Panc1 (cell line): ENCODE data around the gene LEKR1.

ENCODE experiments used
- CTCF ChIP-seq: fragments of 450-650 bp; IDR thresholded peaks from 2 replicates; pipeline ENCODE4 v1.5.1; 2017; ENCODE audit warnings: mild to moderate bottlenecking
- REST ChIP-seq, 2 experiments: IDR thresholded peaks; 2 replicates each; pipeline ENCODE4 v1.6.1; 2011 to 2012; ENCODE audit warnings: low read depth in 2 of 2, control low read depth in 1 of 2, low read length in 1 of 2, mild to moderate bottlenecking in 1 of 2, moderate library complexity in 1 of 2; ENCODE audit not compliant: insufficient read depth in 1 of 2

DNA sequence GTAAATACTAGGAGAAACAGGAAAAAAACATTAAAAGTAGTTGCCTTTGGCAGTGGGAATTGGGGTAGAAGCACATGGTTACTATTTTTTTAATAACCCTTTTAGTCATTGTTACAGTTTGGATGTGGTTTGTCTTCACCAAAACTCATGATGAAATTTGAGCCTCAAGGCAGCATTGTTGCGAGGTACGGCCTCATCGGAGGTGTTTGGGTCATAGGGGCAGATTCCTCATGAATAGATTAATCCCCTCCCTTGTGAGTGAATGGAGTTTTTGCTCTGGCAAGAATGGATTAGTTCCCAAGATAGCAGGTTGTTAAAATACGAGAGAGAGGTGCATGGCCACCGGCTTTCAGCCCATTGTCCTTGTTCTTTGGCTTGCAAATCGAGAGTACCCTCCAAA, 92.6 kb downstream of the LEKR1 start:
- TF ChIP-seq CTCF (no peak), REST (IDR thresholded peaks at IDR 0.05; ENCODE audit: insufficient read depth in 1 of 2, low read depth in 2 of 2, low read length in 1 of 2) (no peak)
